ENCODE data around the gene TTBK2.

Gene TTBK2

DNA sequence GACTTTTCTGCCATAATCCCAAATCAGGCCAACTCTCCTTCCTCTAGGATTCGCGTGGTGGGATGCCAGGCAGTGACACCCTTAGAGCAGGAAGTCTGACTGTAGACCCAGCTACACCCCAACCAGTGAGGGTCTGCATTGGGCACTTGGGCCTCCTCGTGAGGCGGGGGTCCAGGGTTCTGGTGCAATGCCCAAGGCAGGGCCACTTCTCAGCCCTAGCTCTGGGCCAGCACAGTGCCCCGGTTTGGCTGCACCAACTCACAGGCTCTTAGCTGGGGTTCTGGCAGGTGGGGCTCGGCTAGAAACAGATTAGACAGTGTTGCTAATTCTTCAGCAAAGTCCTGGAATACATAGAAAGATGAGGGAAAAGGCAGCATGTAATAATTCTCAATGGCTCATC is 196.3 kb downstream of the TTBK2 start:
- DNase-seq: no peak

DNA sequence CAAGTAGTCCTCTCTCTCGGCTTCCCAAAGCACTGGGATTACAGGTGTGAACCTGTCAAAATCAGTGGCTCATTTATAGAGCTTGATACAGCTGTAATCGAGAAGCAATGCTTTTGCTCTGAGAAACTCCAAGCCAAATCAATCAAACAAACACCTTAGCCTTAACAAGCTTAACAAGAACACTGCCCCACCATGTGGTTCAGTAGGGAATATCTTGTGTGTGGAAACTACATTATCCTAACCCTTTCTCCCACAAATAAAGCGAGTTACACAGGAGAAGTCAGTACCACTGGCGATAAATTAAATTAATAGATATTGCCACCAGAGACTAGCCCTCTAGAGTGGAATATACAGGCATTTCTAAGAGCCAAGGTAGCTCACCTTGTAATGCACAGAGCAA is 197.5 kb downstream of the TTBK2 start:
- no peak for DNase-seq

DNA sequence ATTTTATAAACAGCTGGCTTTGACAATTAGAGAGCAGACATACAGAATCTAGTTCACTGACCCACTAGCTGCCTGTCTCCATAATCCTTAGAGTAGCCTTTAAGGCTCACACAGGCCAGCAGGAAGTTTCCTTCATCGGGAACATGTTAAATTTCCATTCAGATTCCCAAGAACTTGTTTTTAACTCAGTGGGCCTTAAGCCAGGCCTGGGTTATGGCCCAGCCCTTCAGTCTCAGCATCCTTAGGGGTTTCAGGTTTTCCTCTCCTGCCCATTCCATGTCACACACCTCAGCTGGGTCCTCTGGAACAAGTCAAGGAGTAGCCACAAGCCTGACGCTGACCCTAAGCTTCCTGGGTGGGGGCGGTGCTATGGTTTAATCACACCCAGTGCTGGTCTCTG is 198.7 kb downstream of the TTBK2 start:
- no peak for DNase-seq

DNA sequence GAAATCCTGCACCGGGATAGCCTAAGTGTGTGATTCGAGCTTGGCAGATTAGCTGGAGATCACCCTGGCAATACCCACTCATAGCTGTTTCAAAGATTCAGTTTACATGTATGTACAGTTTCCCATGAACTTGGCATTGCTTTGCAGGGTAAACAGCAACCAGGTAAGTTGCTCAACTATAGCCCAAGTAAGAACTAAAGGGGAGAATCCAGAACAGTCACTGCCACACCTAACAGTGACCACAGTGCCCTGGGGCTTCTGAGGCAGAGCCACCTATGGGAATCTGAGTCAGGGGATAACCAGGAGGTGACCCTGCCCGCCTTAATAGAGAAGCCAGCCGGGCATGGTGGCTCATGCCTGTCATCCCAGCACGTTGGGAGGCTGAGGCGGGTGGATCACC is 199.6 kb downstream of the TTBK2 start:
- no peak for DNase-seq

DNA sequence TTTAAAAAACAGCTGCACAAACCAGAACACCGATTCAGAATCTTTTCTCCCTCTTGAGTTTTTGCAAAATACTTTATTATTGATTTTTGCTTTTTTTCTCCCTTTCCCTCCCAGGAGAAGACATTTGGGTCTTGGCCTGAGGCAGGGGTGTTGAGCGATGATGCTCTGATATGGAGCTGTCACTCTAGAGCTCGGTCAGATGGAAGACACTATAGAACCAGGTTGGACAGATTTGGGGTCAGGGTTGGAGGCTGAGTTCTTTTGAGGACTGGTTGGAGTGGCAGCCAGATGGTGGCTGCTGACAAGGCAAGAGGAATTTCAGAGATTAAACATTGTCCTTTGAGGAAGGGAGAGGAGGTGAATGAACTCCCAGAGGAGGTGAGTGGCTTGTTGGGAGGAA is 200.5 kb downstream of the TTBK2 start:
- no peak for DNase-seq

DNA sequence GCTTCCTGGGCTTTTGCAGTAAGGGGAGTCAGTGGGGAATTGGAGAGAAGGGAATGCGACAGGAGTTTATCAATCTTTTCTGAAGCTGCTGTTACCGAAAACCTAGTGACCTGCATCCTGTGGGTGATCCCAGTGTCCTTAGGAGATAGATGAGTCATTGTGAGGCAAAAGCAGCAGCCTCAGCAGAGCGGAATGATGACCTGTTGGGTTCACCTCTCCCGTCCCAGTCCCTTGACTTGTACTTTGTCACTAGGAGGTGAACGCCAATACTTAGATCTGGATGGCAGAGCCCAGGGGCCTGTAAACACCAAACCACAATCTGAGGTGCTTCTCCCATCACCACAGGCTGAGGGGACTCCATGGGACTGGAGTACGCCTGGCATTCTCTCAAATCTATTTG is 201.5 kb downstream of the TTBK2 start:
- DNase-seq: no peak

DNA sequence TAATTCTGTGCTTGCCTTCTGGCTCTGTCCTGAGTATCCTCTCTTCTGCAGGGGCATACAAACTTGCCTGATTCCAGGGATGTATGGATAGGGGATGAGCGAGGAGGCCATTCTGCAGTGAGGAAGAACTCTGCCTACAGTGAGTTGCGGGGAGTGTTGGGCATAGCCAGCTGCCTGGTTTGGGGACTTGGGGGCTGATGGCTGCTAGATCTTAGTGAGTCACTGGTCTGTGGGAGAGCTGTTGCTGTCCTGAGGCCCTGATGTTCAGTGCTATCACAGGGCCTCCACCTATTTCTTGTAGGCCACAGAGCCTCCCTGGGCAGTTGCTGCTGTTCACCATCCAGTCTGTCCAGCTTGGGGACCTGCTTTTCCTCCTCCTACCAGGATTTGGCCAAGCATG is 204.0 kb downstream of the TTBK2 start:
- DNase-seq: no peak

DNA sequence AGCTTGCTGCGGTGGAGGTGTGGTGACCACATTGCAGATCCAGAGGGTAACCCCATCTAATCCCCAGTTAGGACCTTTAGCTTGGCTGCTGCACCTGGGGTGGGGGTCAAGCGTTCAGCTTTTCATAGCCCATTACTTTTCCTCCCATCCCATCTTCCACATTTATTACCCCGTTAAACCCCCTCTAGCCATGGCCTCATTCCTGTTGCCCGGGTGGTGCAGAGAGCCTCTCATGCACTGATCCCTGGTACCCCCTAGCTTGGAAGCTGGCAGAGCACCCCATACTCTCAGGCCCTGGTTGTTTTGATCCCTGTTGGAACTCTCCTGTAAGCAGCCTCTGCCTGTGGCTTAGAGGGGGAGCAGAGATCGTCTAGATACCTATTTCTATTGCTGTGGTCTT is 204.5 kb downstream of the TTBK2 start:
- DNase-seq: no peak

DNA sequence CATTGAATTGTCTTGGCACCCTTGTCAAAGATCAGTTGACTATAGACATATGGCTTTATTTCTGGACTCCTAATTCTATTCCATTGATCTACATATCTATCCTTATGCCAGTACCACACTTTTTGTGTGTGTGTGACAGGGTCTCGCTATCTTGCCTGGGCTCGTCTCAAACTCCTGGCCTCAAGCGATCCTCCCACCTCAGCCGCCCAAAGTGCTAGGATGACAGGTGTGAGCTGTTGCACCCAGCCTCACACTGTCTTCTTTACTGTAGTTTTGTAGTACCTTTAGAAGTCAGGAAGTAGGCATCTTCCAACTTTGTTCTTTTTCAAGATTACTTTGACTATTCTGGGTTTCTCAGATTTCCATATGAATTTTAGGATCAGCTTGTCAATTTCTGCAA is 208.0 kb downstream of the TTBK2 start:
- DNase-seq: no peak

DNA sequence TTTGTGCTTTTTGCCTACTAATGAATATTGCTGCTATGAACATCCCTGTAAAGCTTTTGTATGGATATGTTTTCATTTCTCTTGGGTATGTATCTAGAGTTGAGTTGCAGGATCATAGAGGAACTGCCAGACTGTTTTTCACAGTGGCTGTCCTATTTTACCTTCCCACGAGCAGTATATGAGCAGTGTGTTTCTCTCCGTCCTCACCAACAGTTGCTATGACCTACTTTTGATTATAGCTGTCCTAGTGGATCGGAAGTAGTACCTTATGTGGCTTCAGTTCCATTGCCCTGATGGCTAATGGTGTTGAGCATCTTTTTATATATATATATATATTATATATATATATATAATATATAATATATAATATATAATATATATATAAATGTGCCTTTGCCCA is 208.8 kb downstream of the TTBK2 start:
- DNase-seq: no peak

DNA sequence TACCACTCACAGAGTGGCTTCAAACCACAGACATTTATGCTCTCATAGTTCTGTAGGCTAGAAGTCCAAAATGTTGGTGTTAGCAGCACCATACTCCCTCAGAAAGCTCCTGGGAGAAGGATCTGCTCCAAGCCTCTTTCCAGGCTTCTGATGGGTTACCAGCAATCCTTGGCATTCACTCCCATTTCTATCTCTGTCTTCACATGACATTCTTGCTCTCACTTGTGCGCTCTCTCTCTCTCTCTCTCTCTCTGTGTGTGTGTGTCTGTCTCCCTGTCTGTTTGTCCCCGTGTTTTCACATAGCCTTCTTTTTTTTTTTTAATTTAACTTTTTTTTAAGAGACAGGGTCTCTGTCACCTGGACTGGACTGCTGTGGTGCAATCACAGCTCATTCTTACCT is 209.9 kb downstream of the TTBK2 start:
- no peak for DNase-seq

DNA sequence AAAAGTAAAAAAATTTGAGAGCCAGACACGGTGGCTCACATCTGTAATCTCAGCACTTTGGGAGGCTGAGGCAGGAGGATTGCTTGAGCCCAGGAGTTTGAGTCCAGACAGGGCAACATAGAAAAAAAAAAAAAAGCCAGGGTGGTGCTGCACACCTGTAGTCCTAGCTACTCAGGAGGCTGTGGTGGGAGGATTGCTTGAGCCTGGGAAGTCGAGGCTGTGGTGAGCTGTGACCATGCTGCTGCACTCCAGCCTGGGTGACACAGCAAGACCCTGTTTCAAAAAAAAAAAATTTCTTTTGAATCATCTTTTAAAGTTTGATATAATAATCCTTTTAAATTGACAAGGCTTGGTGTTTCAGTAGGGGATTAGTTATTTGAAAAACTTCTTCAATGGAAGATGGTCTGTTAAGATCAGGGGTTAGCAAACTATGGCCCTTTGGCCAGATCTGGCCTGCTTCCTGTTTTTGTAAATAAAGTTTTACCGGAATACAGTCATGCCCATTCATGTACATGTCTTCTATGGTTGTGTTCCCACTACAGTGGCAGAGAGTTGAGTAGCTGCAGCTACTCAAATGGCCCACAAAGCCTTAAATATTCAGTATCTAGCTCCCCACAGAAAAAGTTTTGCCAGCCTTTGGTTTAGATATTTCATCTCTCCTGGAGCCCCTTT is 212.6 kb downstream of the TTBK2 start:
- DNase-seq: no peak

DNA sequence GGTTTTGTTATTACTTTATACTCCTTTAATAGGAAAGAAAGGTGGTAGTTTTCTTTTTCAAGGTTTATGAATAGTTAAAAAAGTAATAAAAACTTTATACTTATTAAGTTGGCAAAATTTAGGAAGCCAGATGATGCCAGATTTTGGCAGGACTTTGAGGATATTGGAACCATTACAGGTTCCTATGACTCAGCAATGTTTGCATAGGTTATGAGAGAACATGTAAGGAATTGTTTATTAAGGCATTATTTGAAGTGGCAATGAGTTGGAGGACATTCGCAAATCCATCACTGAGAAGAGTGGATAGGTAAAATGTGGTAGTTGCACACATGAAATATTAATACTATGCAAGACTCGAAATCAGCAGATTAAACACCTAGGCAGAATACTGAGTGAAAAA is 213.5 kb downstream of the TTBK2 start:
- DNase-seq: no peak

DNA sequence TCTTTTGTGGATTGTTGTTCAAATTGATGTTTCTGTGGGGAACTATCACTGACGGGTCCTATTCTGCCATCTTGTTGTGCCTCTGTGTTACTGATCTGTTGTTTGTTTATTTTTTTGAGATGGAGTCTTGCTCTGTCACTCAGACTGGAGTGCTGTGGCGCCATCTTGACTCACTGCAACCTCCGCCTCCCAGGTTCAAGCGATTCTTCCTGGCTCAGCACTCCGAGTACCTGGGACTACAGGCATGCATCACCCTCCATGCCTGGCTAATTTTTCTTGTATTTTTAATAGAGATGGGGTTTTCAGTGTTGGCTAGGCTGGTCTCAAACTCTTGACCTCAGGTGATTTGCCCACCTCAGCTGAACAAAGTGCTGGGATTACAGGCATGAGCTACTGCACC is 215.2 kb downstream of the TTBK2 start:
- DNase-seq: no peak

DNA sequence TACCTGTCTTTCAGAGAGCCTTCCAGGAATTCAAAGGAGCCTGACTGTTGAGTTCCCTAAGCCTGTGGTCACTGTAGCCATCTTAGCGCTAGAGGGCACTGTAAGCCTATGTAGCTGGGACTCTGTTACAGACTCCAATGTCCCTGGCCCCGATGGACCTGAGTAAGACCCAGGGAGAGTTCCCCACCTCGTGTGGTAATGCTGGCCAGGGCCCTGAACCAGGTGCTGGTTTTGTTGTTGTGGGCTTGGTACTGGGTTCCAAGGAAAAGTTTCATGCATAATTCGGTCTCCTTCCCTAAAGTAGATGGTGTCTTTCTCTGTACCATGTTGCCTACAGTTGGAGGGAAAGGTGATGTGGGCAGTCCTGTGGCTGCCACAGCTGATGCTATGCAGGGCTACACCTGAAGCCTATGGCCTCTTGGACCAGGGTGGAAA is 216.1 kb downstream of the TTBK2 start:
- peak; percentile 37 to 84 for DNase-seq

DNA sequence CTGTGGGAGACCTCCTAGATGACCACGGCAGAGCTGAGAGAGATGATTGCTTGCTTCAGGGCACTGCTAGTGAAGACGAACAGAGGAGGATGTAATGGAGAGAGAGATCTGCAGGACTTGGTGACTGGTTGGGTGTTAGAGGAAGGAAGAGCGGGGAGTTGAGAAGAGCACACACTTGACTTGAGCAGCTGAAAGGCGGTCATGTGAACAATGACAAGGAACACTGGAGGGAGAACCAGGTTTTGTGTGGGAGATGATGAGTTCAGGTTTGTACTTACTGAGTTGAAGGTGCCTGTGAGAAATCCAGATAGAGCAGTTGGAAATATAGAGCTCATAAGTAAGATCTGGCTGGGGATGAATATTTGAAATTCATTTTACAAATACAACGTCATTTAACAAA is 224.0 kb downstream of the TTBK2 start:
- DNase-seq: no peak

DNA sequence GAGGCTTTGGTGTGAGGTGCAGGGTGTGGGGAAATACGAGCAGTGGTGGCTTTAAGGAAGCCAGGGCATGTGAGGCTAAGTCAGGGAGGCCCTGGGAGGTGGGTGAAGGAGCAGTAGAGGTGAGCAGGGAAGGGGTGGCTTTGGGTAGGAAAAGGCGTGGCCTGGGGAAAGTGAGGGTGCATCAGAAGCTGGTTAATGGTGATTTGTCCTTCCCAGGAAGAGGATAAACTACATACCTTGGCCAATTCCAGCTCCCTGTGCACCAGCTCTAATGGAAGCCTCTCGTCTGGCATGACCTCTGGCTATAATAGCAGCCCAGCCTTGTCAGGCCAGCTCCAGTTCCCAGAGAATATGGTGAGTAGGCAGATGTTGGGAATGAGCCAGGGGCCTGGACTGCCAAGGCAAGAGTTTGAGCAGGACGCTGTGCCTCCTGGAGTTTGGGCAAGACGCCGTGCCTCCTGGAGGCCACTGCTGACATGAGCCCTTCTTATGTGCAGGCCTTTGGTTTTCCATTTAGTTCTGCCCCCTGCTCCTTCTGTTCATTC is 225.0 kb downstream of the TTBK2 start:
- no peak for DNase-seq

DNA sequence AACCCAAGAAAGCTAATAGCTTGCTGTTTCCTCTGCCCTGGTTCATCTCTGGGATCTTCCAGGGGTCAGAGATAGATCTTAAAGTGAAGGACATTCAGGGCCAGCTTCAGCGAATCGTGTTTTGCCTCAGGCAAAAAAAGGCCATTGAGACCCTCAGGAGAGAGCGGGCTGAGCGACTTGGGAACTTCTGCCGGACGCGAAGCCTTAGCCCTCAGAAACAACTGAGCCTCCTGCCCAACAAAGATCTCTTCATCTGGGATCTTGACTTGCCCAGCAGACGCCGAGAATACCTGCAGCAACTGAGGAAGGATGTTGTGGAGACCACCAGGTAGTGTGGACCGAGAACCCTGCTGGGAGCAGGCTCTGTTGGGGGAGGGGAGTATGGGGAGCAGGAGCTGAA is 226.2 kb downstream of the TTBK2 start:
- DNase-seq: no peak

DNA sequence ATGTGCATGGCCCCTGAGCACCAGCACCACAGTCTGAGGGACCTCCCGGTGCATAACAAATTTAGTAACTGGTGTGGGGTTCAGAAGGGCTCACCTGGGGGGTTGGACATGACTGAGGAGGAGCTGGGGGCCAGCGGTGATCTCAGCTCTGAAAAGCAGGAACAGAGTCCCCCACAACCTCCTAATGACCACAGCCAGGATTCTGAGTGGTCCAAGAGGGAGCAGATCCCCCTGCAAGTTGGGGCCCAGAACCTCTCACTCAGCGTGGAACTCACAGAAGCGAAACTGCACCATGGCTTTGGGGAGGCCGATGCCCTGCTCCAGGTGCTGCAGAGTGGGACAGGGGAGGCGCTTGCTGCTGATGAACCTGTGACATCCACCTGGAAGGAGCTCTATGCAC is 226.6 kb downstream of the TTBK2 start:
- no peak for DNase-seq

DNA sequence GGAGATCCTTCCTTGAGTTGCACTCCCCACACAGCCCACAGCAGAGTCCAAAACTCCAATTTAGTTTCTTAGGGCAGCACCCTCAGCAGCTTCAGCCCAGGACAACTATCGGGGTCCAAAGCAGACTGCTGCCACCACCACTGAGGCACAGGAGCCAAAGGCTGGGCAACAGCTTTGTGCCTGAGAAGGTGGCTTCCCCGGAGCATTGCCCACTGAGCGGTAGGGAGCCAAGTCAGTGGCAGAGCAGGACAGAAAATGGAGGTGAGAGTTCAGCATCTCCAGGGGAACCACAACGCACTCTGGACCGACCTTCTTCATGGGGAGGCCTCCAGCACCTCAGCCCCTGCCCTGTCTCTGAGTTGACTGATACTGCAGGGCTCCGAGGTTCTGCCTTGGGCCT is 227.1 kb downstream of the TTBK2 start:
- no peak for DNase-seq

DNA sequence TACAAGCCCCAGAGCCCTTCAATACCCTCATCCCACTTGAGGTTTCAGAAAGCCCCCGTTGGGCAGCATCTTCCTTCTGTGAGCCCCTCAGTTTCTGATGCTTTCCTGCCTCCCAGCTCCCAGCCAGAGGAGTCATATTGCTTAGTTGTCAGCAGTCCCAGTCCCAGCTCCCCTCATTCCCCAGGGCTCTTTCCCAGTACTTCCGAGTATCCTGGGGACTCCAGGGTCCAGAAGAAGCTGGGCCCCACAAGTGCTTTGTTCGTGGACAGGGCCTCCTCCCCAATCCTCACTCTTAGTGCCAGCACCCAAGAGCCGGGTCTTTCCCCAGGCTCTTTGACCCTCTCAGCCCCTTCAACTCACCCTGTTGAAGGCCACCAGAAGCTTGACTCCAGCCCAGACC is 227.6 kb downstream of the TTBK2 start:
- no peak for DNase-seq

DNA sequence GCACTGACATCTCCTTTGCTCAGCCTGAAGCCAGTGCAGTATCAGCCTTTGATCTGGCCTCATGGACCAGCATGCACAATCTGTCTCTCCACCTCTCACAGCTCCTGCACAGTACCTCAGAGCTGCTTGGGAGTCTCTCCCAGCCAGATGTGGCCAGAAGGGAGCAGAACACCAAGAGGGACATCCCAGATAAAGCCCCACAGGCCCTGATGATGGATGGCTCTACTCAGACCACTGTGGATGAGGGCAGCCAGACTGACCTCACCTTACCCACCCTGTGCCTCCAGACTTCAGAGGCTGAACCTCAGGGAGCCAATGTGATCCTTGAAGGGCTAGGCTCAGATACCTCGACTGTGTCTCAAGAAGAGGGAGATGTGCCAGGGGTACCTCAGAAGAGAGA is 228.0 kb downstream of the TTBK2 start:
- DNase-seq: no peak

DNA sequence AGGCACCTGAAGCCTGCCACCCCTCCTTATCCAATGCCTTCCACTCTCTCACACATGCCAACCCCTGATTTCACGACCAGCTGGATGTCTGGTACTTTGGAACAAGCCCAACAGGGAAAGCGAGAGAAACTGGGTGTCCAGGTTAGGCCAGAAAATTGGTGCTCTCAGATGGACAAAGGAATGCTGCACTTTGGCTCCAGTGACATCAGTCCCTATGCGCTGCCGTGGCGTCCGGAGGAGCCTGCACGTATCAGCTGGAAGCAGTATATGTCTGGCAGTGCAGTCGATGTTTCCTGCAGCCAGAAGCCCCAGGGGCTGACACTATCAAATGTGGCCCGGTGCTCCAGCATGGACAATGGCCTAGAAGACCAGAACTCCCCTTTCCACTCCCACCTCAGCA is 228.8 kb downstream of the TTBK2 start:
- DNase-seq: no peak

DNA sequence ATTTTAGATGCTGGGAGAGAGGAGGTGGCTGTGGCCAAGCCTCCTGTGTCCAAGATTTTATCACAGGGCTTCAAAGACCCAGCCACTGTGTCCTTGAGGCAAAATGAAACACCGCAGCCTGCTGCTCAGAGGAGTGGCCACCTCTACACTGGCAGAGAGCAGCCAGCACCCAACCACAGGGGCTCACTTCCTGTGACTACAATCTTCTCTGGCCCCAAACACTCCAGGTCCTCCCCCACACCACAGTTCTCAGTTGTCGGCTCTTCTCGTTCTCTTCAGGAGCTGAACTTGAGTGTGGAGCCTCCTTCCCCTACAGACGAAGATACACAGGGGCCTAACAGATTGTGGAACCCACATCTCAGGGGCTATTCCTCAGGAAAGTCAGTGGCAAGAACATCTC is 229.3 kb downstream of the TTBK2 start:
- no peak for DNase-seq
